ENCODE measurements around the gene PLA2G2A.

PLA2G2A gene

GRCh38 chr1:19926296-19927129 lies 52.9 kb downstream of the PLA2G2A start:
- DNase-seq (ENCODE audit: low read depth): no peak

Data from GM04503 (cell line).